Central memory CD4-positive, alpha-beta T cell (primary cell): Measurements from ENCODE around the gene HHATL.

Experiments used
- DNase-seq: peaks from one replicate; pipeline ENCODE4 v3.0.0; 2022

The HHATL gene

DNA sequence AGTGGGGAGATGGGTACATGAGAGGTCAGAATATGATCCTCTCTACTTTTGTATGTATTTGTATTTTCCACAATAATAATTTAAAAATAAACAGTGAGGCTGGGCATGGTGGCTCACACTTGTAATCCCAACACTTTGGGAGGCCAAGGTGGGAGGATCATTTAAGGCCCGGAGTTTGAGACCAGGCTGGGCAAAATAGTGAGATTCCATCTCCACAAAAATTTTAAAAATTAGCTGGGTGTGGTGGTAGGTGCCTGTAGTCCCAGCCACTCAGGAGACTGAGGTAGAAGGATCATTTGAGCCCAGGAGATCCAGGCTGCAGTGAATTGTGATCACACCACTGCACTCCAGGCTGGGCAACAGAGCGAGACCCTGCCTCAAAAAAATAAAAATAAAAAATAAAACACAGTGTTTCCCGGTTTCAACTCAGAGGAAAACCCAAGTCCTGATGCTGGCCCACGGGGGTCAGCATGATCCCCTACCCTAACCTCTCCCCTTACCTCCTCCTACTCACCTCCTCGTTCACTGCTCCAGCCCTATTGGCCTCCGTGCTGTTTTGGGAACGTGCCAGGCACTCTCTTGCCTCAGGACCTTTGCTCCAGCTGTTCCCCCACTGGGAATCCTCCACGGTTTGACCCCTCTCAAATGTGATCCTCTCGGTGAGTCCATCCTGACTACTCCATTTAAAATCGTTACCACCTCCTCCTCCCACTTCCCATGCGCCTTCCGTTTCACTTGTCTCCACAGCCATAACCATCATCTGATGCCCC lies 20.1 kb downstream of the HHATL start:
- no peak for DNase-seq

GRCh38 chr3:42681361-42682038 lies 21.1 kb downstream of the HHATL start:
- no peak for DNase-seq

DNA sequence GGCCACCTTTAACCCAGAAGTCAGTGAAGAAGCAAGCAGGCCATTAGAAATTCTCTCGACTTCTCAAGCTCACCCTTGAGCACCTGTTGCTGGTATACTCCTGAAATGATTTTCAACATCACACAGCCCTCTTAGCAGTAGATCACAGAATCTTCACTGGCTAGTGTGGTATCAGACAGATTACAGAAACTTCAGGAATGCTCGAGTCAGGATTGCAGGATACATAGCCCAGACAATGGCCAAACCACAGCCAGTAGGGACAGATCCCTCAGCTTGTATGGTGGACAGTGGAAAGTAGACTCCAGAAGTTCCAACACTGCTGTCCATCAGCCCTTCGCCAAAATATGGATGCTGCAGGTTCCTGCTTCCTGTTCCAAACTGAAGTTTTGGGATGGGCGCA lies 21.8 kb downstream of the HHATL start:
- DNase-seq, result no peak

- DNase-seq, result no peak
Measured at GRCh38 chr3:42680271-42680670, 22.3 kb downstream of the HHATL start.

DNA sequence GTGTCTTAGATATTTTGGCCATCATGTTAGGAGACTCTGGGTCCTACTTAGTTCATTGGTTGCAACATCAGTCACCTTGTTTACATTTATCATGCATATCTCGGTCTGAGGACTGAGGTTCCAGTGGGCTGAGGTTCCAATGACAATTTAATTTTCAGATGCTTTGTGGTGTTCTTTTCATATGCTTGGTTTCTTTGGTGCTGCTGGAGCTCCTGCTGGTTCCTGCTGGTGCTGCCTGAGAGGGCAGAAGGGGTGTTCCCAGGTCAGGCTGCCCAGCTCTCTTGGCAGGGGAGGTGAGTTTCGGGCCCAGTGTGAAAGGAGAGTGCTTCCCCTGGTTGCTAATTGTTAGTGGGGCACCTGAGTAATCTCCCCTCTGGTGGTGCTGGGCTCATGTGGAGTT lies 24.2 kb downstream of the HHATL start:
- no peak for DNase-seq

DNA sequence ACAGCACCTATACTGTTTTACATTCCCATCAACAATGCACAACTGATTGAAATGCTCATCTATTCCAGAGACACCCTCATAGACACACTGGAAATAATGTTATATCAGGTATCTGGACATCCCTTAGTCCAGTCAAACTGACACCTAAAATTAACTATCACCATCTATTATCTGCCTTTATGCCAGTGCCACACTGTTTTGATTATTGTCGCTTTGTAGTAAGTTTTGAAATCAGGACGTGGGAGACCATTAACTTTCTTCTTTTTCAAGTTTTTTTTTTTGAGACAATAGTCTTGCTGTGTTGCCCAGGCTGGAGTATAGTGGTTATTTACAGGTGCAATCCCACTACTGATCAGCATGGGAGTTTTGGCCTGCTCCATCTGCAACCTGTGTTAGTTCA lies 26.7 kb downstream of the HHATL start:
- no peak for DNase-seq

DNA sequence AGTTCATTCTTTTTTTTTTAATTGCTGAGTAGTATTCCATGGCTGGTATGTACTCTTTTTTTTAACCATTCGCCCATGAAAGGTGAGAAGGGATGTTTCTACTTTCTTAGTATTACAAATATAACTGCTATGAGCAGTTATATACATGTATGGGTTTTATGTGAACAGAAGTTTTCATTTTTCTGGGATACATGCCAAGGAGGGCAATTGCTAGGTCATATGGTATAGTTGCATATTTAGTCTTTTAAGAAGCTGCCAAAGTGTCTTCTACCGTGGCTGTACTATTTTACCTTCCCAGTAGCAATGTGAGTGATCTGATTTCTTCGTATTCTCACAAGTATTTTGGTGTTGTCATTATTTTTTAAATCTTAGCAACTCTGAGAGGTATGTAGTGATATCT lies 28.5 kb downstream of the HHATL start:
- DNase-seq, result no peak

DNA sequence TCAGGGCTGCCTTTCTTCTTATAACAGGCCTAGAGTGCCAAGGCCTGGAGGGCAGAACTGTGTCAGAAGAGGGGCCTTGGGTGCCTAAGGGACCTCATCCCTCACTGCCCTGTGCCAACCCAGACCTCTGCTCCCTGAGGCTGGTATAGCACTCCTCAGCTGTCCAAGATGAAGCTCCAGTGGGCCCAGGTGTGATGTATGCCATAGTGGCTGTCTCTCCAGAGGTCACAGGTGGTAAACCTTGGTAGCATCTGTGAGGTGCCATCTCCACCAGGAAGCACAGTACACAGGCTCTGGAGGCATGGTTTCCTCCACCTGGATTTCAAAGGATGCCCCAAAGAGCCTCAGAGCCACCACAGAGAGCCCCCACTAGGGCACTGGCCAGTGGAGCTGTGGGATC lies 29.5 kb downstream of the HHATL start:
- no peak for DNase-seq

DNA sequence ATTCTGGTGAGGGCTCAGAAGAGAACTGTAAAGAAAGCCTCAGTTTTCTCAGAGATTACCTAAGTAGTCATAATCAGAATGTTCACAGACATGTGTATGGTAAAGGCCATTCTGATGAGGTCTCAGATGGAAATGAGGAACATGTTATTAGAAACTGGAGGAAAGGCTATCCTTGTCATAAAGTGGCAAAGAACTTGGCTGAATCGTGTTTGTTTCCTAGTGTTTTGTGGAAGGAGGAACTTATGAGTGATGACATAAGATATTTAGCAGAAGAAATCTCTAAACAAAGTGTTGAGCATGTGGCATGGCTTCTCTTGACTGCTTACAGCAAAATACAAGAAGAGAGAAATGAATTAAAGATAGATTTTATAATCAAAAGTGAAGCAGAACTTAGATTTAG lies 30.1 kb downstream of the HHATL start:
- DNase-seq, result no peak

DNA sequence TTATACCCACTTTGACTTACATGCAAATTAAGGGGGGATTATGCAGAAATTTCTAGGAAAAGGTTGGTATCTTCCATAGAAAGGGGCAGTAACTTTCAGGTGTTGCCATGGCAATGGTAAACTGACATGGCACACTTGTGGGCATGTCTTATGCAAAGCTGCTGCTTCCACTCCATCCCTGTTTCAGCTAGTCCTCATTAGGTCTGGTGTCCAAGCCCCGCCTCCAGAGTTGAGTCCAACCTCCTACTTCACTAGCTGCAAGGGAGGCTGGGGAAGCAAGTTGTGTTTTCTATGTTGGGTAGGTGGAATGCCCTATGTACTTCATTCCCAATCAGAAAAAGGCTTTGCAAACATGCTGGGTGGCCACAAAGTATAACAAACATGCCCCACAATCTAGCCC lies 31.9 kb downstream of the HHATL start:
- DNase-seq, result no peak

DNA sequence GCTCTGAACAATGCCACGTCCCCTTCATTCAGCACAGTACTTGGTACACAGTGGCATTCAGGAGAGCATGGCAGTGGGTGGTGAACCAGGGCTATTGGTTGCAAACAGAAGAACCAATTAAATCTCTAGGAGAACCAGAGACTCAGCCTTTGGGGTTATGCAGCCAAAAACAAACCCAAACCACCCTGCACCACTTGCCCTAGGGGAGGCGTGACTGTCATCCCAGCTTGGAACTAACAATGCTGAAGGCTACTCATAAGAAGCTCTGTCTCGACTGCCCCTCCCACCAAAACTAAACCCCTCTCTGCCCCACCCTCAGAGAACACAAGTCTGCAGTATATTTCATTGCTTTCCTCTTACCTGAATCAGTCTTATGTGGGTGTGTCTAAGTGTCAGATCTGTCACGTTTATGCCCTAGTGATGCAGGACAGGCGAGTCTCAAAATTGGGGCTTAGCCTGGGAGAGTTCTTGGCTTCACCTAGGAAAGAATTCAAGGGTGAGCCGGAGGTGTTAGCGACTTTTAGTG lies 32.5 kb downstream of the HHATL start:
- DNase-seq, result no peak

DNA sequence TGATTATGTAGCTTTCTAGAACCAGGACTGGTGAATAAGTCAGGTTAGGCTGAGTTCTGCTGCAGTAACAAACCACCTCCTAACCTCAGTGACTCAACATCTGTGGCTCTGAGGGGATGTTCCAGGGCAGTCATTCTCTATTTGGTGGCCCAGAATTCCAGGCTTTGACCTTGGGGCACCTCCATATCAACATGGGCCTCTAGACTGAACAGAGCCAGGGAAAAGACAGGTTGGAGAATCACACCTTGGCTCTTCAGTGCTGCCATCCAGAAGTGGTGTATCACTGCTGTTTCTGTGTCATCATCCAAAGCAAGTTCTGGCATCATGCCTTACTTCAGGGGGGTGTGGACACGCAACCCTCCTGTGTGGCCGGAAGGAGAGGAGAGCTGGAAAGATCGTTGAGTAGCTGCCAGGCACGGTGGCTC lies 33.8 kb downstream of the HHATL start:
- DNase-seq, result no peak

DNA sequence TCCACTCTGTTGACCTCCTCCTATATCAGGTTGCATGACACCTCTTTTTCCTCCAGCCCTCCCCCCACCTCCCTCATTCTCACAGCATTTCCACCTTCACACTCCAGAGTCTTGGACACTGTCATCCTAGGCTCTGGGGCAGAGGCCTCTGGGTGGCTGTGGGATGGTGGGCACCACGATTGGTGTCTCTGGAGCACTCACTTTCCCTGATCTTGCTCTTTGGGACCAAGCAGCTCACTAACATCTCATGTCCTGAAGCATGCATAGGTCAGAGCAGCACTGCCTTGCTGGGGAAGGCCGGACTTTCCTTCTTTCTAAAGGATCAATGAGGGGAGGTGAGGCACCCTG lies 34.2 kb downstream of the HHATL start:
- DNase-seq, result no peak

DNA sequence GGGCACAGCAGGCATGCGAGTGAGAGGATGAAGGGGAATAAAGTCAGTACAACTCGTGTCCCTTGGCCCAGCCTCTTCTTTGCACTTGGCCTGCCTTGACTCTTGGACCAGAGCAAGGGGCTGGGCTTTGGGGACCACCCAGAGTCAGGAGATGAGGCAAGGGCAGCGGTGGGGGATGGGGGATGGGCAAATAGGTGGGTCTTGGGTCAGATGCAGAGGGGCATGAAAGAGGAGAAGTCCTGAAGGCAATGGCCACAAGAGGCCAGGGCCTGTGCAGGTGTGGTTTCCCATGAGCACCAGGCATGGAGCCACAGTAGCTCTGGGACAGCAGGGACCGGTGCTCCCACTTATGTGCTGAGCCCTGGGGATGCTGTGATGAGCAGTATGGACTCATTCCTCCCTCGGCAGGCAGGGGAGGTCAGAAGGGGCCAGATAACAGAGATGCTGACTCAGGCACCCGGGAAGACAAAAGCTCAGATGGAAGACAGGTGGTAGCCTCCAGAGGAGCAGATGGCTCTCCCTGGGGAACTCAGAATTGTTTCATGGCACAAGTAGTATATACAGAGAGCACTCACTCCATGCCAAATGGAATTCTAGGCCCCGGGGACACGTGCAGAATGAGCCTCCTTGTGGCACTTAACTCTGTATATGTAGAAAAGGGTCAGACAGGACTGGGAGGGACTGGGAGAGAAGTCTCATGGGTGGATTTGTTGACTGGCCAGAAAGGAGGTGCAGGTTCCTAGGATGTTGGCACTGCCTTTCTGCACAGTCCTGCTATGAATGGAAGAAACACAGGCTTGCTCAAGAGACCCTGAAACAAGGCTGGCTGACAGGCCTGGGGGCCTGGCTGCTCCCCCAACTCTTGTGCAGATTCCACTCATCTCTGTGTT lies 34.8 kb downstream of the HHATL start:
- no peak for DNase-seq

- DNase-seq, result no peak
Measured at GRCh38 chr3:42667096-42667522, 35.5 kb downstream of the HHATL start.

- no peak for DNase-seq
Measured at GRCh38 chr3:42666577-42666998, 36.0 kb downstream of the HHATL start.

DNA sequence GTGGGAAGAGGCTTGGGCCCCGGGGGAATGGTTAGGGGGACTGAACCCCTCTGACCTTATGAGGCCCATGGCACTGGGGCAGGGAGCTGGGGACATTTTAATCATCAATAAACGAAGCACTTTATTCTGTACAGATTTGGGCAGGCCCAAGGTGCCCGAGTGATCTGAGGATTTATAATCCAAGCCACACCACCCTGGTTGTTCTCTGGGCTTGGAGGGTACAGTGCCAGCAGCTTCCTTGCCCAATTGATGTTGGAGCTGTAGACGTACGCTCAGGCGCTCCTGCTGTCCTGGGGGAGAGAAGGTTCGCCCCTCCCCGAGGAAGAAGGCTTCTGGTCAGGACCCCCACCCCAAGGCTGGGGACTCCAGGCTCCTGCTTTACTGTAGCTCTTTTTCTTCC lies 36.6 kb downstream of the HHATL start:
- DNase-seq, result no peak

DNA sequence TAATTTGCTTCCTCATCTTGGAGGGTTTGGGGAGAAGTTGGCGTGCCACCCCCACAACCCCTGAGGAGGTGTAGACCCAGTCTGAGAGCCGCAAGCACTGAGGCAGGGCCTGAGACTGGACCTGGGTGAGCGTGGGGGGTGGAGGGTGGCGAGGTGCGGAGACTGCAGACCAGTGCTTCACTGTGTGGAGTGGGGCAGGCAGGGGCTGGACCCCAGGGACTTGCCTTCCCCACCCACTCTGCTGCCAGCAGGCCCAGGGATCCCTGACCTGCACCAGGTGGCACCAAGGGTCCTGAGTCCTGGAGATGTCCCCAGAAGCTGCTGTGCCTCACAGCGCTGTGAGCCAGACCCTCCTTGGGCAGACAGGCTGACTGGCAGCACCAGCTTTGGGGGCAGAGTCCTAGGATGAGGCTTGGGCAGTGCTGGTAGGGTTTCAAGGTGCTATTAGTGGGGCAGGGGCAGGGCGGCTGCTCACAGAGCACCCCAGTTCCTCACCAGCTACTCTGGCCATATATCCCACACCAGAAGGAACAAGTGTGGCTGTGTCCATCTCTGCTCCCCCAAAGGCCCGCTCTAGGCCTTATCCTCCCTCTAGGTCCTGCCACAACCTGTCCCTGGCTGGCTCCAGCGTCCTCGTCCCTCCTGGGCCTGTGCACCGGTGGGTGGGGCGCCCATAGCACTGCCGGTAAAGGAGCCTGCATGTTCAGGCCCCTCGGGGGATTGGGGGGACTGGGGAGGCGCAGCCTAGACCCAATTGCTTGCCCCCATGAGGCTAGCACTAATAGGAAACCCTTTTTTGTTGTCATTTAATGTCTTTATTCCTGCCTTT lies 37.3 kb downstream of the HHATL start:
- no peak for DNase-seq

DNA sequence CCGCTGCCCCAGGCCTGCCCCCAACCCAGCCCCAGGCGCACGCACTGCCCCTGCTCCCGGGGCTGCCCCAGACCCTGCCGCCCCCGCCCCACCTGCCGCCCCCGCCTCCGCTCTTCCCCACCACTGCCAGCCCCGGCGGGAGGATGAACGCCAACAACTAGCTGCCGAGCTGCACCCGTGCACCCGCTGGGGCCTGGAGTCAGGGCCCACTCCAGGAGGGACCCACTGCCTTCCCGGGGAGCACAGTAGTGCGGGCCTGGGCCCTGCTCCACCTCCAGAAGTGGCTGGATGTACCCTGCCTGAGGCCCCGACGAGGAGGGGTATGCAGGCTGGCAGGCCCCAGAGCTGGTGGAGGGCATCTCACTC lies 38.2 kb downstream of the HHATL start:
- DNase-seq, result no peak

GRCh38 chr3:42663581-42664437 lies 38.8 kb downstream of the HHATL start:
- no peak for DNase-seq

DNA sequence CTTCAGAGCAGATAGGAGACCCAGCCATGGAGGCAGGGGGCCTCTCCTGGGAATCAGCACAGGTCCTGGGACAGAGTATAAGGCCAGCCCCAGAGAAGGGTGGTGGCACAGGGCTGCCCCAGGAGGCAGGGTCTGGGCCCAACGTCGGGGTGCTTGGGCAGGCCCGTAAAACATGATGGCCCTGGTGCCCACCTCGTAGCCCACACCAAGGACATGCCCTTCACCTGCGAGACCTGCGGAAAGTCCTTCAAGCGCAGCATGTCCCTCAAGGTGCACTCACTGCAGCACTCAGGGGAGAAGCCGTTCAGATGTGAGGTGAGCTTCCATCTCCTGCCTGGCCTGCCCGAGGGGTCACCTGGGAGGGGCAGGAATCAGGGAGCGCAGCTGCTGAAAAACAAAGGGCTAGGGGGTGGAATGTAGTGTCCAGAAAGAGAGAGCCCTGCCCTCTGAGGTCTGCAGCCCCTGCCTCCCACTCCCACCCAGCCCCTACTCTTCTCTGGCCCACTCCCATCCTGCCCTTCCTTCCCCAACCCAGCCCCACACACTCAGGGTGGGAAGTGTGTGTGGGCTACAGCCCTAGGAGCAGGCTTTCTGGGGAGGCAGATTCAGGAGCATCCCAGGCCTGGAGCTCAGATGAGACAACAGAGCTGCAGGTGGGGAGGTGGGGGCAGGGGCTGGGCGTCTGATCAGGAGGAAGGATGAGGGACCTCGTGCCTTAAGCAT lies 39.6 kb downstream of the HHATL start:
- DNase-seq, result no peak
